ENCODE data around the gene KCNAB2. TPM values are rescaled to one million over a fixed set of nuclear protein-coding genes. Genes with fewer than 3 reads are reported as not detected.

The KCNAB2 gene
- total RNA-seq, 8 experiments from 2014 or later: 6.3 to 21.9 (median 11.5) TPM

GRCh38 chr1:6099787-6100765 is 54.4 kb downstream of the KCNAB2 start:
- H3K4me3 ChIP-seq: no peak overlapping the region
- peaks cover 12 to 18% of the 10 kb centered on the region in 2 donors for H3K4me1 ChIP-seq (replicated peaks in 1 of 2)
- WGBS, 10 experiments: 74 to 100% (median 80%) methylated on average over 1 to 8 of the region's 27 CpGs; no CpG with 5 or more reads in 7 of the 10 experiments
- peak in 6 of 8 experiments; percentile 6 to 42 (median 24) for ATAC-seq (replicated peaks in 6 of 8)
- H3K27ac ChIP-seq: no peak overlapping the region
- in situ Hi-C loops (cut with MboI; ENCODE audit: low pct_unique_long_range_greater_than_20kb in 2 of 9, low sequenced_read_pairs in 9 of 9, unreplicated experiment in 9 of 9): no loop called here

GRCh38 chr1:6100861-6101783 is 55.4 kb downstream of the KCNAB2 start:
- H3K27ac ChIP-seq: no peak overlapping the region
- 0 to 100% (median 40%) methylated on average over 1 to 12 of the region's 23 CpGs; no CpG with 5 or more reads in 1 of the 10 experiments for WGBS, 10 experiments
- H3K4me3 ChIP-seq: no peak overlapping the region
- in situ Hi-C loops (cut with MboI; ENCODE audit: low pct_unique_long_range_greater_than_20kb in 2 of 9, low sequenced_read_pairs in 9 of 9, unreplicated experiment in 9 of 9): no loop called here
- ATAC-seq (replicated peaks in 6 of 8): peak in 5 of 8 experiments; percentile 27 to 58 (median 49)
- peaks cover 12 to 18% of the 10 kb centered on the region in 2 donors for H3K4me1 ChIP-seq (replicated peaks in 1 of 2)

- Histone ChIP-seq H3K4me3 (no peak overlapping the region), H3K27ac (no peak overlapping the region), H3K4me1 (replicated peaks in 1 of 2) (peaks cover 12 to 18% of the 10 kb centered on the region in 2 donors)
- in situ Hi-C loops (cut with MboI; ENCODE audit: low pct_unique_long_range_greater_than_20kb in 2 of 9, low sequenced_read_pairs in 9 of 9, unreplicated experiment in 9 of 9): no loop called here
- 61 to 94% (median 78%) methylated on average over 1 to 15 of the region's 25 CpGs; no CpG with 5 or more reads in 5 of the 10 experiments for WGBS, 10 experiments
- ATAC-seq (replicated peaks in 6 of 8): peak in 1 of 8 experiments; percentile 5
Measured at GRCh38 chr1:6101826-6102531, 56.3 kb downstream of the KCNAB2 start.

GRCh38 chr1:6102532-6102845 is 56.8 kb downstream of the KCNAB2 start:
- Histone ChIP-seq H3K4me1 (replicated peaks in 1 of 2) (peaks cover 12 to 18% of the 10 kb centered on the region in 2 donors), H3K4me3 (no peak overlapping the region), H3K27ac (no peak overlapping the region)
- in situ Hi-C loops (cut with MboI; ENCODE audit: low pct_unique_long_range_greater_than_20kb in 2 of 9, low sequenced_read_pairs in 9 of 9, unreplicated experiment in 9 of 9): no loop called here
- WGBS, 10 experiments: 57 to 81% methylated on average over 1 to 4 of the region's 9 CpGs; no CpG with 5 or more reads in 8 of the 10 experiments
- ATAC-seq (replicated peaks in 6 of 8): no peak

GRCh38 chr1:6103111-6103853 is 57.6 kb downstream of the KCNAB2 start:
- H3K4me3 ChIP-seq: no peak overlapping the region
- WGBS, 10 experiments: 78 to 100% (median 89%) methylated on average over 2 to 7 of the region's 22 CpGs; no CpG with 5 or more reads in 5 of the 10 experiments
- peak in 2 of 8 experiments; percentile 28 to 58 for ATAC-seq (replicated peaks in 6 of 8)
- H3K27ac ChIP-seq: no peak overlapping the region
- in situ Hi-C loops (cut with MboI; ENCODE audit: low pct_unique_long_range_greater_than_20kb in 2 of 9, low sequenced_read_pairs in 9 of 9, unreplicated experiment in 9 of 9): no loop called here
- peaks cover 12 to 18% of the 10 kb centered on the region in 2 donors for H3K4me1 ChIP-seq (replicated peaks in 1 of 2)

- H3K4me3 ChIP-seq: no peak overlapping the region
- H3K4me1 ChIP-seq (replicated peaks in 1 of 2): peaks cover 12 to 18% of the 10 kb centered on the region in 2 donors
- in situ Hi-C loops (cut with MboI; ENCODE audit: low pct_unique_long_range_greater_than_20kb in 2 of 9, low sequenced_read_pairs in 9 of 9, unreplicated experiment in 9 of 9): no loop called here
- 0 to 100% (median 81%) methylated on average over 1 to 5 of the region's 13 CpGs; no CpG with 5 or more reads in 5 of the 10 experiments for WGBS, 10 experiments
- ATAC-seq (replicated peaks in 6 of 8): no peak
- H3K27ac ChIP-seq: no peak overlapping the region
Measured at GRCh38 chr1:6103854-6104530, 58.3 kb downstream of the KCNAB2 start.

- Histone ChIP-seq H3K27ac (no peak overlapping the region), H3K4me1 (replicated peaks in 1 of 2) (peaks cover 12 to 18% of the 10 kb centered on the region in 2 donors), H3K4me3 (no peak overlapping the region)
- no peak for ATAC-seq (replicated peaks in 6 of 8)
- in situ Hi-C loops (cut with MboI; ENCODE audit: low pct_unique_long_range_greater_than_20kb in 2 of 9, low sequenced_read_pairs in 9 of 9, unreplicated experiment in 9 of 9): no loop called here
- 60 to 93% (median 80%) methylated on average over 1 to 3 of the region's 9 CpGs; no CpG with 5 or more reads in 5 of the 10 experiments for WGBS, 10 experiments
Measured at GRCh38 chr1:6104631-6105030, 58.9 kb downstream of the KCNAB2 start.

- ATAC-seq (replicated peaks in 6 of 8): no peak
- H3K4me1 ChIP-seq (replicated peaks in 1 of 2): peaks cover 12 to 17% of the 10 kb centered on the region in 2 donors
- in situ Hi-C loops (cut with MboI; ENCODE audit: low pct_unique_long_range_greater_than_20kb in 2 of 9, low sequenced_read_pairs in 9 of 9, unreplicated experiment in 9 of 9): no loop called here
- H3K4me3 ChIP-seq: no peak overlapping the region
- no peak overlapping the region for H3K27ac ChIP-seq
- 67 to 100% (median 81%) methylated on average over 1 to 10 of the region's 12 CpGs; no CpG with 5 or more reads in 3 of the 10 experiments for WGBS, 10 experiments
Measured at GRCh38 chr1:6105218-6105679, 59.6 kb downstream of the KCNAB2 start.

GRCh38 chr1:6105763-6106162 is 60.1 kb downstream of the KCNAB2 start:
- WGBS, 10 experiments: 60 to 87% (median 67%) methylated on average over 1 to 3 of the region's 7 CpGs; no CpG with 5 or more reads in 7 of the 10 experiments
- H3K4me3 ChIP-seq: no peak overlapping the region
- H3K27ac ChIP-seq: no peak overlapping the region
- in situ Hi-C loops (cut with MboI; ENCODE audit: low pct_unique_long_range_greater_than_20kb in 2 of 9, low sequenced_read_pairs in 9 of 9, unreplicated experiment in 9 of 9): no loop called here
- H3K4me1 ChIP-seq (replicated peaks in 1 of 2): peaks cover 7 to 12% of the 10 kb centered on the region in 2 donors
- ATAC-seq (replicated peaks in 6 of 8): peak in 1 of 8 experiments; percentile 16

GRCh38 chr1:6106321-6106731 is 60.6 kb downstream of the KCNAB2 start:
- no peak overlapping the region for H3K27ac ChIP-seq
- peaks cover 2 to 6% of the 10 kb centered on the region in 2 donors for H3K4me1 ChIP-seq (replicated peaks in 1 of 2)
- in situ Hi-C loops (cut with MboI; ENCODE audit: low pct_unique_long_range_greater_than_20kb in 2 of 9, low sequenced_read_pairs in 9 of 9, unreplicated experiment in 9 of 9): no loop called here
- no peak overlapping the region for H3K4me3 ChIP-seq
- WGBS, 10 experiments: 0 to 70% methylated on average over 1 to 15 of the region's 28 CpGs; no CpG with 5 or more reads in 8 of the 10 experiments
- ATAC-seq (replicated peaks in 6 of 8): no peak

- Histone ChIP-seq H3K4me1 (replicated peaks in 1 of 2) (peaks cover 0 to under 1% of the 10 kb centered on the region in 2 donors), H3K27ac (no peak overlapping the region), H3K4me3 (no peak overlapping the region)
- ATAC-seq (replicated peaks in 6 of 8): no peak
- in situ Hi-C loops (cut with MboI; ENCODE audit: low pct_unique_long_range_greater_than_20kb in 2 of 9, low sequenced_read_pairs in 9 of 9, unreplicated experiment in 9 of 9): no loop called here
- WGBS, 10 experiments: 50 to 100% (median 73%) methylated on average over 1 to 2 of the region's 6 CpGs; no CpG with 5 or more reads in 2 of the 10 experiments
Measured at GRCh38 chr1:6106977-6107376, 61.3 kb downstream of the KCNAB2 start.
